Stimulated activated CD8-positive, alpha-beta memory T cell treated with anti-CD3 and anti-CD28 coated beads, Interleukin-2, amount 100 ng/mL, for 1 hour (primary cell): ENCODE data around the gene PVRIG.
"Not testable (repeated sequence)": the region's sequence is repeated elsewhere in the genome, so short reads cannot be mapped to it uniquely, and the experiment has no call there.

Experiments
- DNase-seq, 2 donors: peaks; one replicate each; pipeline ENCODE4 v3.0.0-alpha.2; 2020; ENCODE audit warnings: low read depth in 2 of 2

The PVRIG gene

DNA sequence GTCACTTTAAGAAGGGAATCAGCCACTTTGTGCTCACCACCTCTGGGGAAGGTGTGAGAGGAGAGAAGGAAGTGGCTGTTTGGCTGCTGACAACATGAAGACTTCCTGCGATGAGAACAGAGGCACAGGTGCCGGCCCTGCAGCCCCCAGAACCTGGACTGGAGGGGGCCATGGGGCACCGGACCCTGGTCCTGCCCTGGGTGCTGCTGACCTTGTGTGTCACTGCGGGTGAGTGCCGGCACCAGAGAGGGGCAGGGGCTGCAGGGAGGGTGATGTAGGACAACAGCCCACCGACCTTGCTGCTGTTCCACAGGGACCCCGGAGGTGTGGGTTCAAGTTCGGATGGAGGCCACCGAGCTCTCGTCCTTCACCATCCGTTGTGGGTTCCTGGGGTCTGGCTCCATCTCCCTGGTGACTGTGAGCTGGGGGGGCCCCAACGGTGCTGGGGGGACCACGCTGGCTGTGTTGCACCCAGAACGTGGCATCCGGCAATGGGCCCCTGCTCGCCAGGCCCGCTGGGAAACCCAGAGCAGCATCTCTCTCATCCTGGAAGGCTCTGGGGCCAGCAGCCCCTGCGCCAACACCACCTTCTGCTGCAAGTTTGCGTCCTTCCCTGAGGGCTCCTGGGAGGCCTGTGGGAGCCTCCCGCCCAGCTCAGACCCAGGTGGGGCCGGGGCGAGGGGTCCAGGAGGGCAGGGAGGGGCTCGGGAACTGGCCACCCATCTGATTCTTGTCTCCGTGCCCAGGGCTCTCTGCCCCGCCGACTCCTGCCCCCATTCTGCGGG lies at the start of gene PVRIG:
PVRIG (plus strand) TSS at position 149 of the 785 bp plus-strand sequence; CDS start at position 171, 22 bp downstream.
- DNase-seq, result not testable (repeated sequence)

GRCh38 chr7:100170101-100170897 lies 49.5 kb upstream of the PVRIG start:
- no peak for DNase-seq

DNA sequence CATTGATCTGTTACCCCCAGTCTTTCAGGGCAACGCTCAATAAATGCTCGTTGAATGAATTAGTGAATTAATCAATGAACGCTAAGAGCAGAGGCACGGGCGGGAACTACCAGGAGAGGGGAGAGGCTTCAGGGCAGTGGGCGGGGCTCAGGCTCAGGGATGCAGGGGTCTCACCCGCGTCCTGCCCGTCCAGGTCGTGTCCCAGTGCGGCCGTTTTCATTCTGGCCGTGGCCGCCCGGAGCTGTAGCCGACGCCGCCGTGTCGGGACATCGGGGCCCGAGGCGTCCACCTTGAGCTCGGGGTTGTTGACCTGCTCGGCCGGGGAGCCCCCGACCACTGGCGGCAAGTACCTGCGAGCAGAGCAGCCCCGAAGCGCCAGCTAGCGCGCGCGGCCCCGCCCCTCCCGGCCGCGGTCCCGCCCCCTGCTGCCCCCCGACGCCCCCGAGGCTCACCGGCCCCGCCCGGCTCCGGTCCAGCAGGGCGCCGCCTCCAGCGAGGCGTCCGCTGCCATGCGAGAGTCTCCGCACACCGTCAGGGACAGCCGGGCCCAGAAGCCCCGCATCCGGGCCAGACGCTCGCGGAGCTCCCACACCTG lies 48.6 kb upstream of the PVRIG start:
- no peak for DNase-seq

GRCh38 chr7:100171840-100172239 lies 47.9 kb upstream of the PVRIG start:
- DNase-seq, result no peak

DNA sequence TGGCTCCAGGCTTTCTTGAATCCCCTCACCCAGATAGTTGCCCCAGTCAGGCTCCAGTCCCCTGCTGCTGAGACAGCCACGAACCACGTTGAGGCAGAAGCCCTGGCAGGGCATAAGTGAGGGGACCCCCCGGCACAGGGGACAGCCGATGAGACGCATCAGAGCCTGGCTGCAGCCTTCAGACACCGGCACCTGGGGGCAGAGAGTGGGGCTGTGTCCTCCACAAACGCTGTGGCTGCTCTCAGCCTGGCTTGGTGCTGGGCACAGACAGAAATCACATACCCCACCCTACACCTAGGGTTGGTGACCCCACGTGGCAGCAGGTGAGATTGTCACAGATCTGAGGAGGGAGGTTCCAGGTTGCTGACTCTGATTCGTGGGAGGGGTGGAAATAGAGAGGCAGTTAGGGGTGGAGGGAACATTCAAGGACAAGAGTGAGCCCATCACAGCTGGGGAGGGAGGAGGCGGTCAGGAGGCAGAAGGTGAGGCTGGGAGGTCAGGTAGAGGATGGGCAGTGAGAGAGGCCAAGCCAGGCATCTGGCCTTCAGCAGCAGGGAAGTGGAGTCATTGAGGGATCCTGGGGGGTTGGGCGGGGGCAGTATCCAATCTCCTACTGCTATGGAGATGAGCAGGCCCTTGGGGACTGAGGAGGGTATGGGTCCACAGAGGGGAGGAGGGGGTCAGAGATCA lies 45.8 kb upstream of the PVRIG start:
- DNase-seq, result no peak

GRCh38 chr7:100174582-100174981 lies 45.2 kb upstream of the PVRIG start:
- no peak for DNase-seq

GRCh38 chr7:100175296-100175935 lies 44.3 kb upstream of the PVRIG start:
- no peak for DNase-seq

DNA sequence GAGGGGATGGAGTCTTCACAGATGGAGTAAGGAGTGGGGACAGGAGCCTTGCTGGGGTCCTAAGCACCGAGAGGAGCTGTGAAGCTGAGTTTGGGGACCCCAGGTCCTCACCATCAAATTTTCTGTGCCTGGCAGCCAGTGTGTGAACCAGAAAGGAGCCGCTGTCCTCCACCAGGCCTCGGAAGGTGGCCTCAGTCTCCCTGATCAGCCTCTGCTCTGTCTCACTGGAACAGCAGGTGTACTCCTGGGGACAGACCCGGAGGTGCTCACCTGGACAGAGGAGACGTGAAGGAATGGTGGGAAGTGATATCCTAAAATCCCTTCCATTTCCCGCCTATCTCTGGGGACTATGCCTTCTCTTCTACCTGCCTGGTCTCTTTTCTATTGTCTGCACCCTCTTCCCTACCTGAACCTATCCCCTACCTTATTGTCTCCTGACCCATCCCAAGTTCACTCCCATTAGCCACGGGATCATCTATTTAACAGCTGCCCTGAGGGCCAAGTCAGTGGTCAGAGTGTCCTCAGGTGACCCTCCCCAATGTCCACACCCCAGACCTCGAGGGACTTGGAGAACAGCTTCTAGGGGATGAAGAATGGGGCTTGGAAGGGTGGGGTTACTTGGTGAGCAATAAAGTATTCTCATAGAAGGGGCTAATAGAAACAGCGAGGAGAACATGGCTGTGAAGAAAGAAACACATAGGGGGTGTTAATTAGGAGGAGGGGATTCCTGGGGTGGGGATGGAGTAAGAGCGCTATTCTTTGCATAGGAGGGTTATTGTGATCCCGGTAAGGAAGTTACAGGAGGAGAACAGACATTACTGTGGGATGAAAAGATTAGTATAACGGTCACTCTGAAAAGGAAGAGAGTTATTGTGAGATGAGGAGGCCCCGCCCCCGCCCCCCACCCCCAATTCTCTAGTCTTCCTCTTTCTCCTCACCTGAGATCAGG lies 43.4 kb upstream of the PVRIG start:
- no peak for DNase-seq

- DNase-seq, result peak; percentile 88 to 93
Measured at GRCh38 chr7:100177045-100178001, 42.4 kb upstream of the PVRIG start, which contains the start of the genes GPC2 and STAG3. Gene GPC2 (minus strand): TSS chr7:100177381. CDS start chr7:100177199, 182 bp downstream. Gene STAG3 (plus strand): TSS chr7:100177918. CDS start chr7:100180557, 2,639 bp downstream.

DNA sequence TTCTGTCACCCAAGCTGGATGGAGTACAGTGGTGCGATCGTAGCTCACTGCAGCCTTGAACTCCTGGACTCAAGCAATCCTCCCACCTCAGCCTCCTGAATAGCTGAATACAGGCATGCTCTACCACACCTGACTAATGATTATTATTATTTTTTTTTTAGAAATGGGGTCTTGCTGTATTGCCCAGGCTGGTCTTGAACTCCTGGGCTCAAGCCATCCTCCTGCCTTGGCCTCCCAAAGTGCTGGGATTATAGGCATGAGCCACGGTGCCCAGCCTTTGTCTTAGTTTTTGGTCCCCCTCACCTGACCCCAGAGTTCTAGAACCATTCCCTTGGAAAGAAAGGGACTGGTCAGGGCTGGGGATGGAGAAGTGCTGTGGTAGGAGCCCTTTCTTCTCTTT lies 39.7 kb upstream of the PVRIG start:
- not testable (repeated sequence) for DNase-seq

- not testable (repeated sequence) for DNase-seq
Measured at GRCh38 chr7:100182616-100183015, 37.1 kb upstream of the PVRIG start.

GRCh38 chr7:100183090-100183489 lies 36.7 kb upstream of the PVRIG start:
- DNase-seq, result not testable (repeated sequence)

DNA sequence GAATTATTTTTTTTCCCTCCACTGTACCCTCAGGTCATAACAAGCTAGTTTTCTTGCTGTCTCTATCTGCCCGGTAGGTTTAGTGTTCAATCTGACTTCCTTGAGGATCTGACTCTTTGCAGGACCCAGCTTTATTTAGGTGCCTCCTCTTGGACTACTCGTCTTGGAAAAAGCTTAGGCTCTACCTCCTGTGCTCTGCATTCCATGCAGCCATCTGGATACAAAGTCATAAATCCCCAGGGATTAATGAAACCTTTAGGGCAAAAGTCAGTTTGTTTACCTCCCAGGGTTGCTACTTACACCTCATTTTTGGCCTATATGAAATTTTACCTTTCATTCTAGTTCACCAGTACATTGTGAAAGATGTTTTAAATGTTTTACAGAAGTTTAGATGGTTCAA lies 34.0 kb upstream of the PVRIG start:
- DNase-seq, result no peak

- DNase-seq, result no peak
Measured at GRCh38 chr7:100189061-100189460, 30.7 kb upstream of the PVRIG start.

DNA sequence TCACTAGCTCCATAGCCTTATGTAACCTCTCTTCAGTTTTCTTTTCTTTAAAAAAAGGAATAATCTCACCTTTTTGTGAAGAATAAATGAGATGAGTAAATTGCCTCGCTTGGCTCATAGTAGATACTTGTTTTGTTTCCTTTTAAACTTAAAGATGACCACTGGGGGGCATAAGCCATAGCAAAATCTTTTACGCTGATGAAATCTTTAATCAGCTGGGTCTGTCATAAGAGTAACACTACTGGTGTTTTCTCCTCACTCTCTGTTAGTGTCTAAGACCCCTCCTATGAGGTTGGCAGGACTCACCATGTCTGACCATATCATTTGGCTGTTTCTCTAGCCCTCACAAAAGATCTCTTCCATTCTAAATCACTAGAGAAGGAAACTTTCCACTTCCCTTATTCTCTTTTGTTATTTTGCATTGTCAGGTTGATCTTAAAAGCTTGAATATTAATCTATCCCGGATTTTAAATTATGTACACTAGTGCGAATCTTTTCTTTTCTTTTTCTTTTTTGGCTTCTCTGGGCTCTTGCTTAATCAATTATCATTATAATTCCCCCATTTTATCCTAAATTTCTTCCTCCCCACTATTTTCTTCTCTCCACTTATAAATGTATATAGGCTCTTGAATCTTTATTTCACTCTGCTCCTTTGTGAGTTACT lies 29.6 kb upstream of the PVRIG start:
- no peak for DNase-seq

- no peak for DNase-seq
Measured at GRCh38 chr7:100191775-100192174, 28.0 kb upstream of the PVRIG start.

- DNase-seq, result not testable (repeated sequence)
Measured at GRCh38 chr7:100192281-100192862, 27.4 kb upstream of the PVRIG start.

GRCh38 chr7:100192969-100193368 lies 26.8 kb upstream of the PVRIG start:
- DNase-seq, result no peak
